Motor neuron (in vitro differentiated cells): ENCODE measurements around the gene USP17L19. TPM values are rescaled to one million over a fixed set of nuclear protein-coding genes. Genes with fewer than 3 reads are reported as not detected.
"Not testable (repeated sequence)": the region's sequence is repeated elsewhere in the genome, so short reads cannot be mapped to it uniquely, and the experiment has no call there.

ENCODE experiments used
- ATAC-seq, 8 experiments: fragments of 200-7000 bp; cut with Tn5 transposase; replicated peaks in 6 of 8; 2 replicates each; pipeline ENCODE4 v1.8.0; 2021; ENCODE audit warnings: mild to moderate bottlenecking in 8 of 8, moderate library complexity in 8 of 8
- H3K27ac ChIP-seq, 2 donors: fragments of 250-450 bp; sonication (Bioruptor Pico); 2 replicates each; pipeline ENCODE4 v1.9.0; 2021; ENCODE audit warnings: antibody characterized with exemption in 2 of 2, mild to moderate bottlenecking in 2 of 2, moderate library complexity in 1 of 2
- H3K4me1 ChIP-seq, 2 donors: fragments of 250-450 bp; sonication (Bioruptor Pico); replicated peaks in 1 of 2; 2 replicates each; pipeline ENCODE4 v1.6.1; 2021; ENCODE audit warnings: antibody characterized with exemption in 2 of 2, mild to moderate bottlenecking in 2 of 2, moderate library complexity in 1 of 2
- H3K4me3 ChIP-seq, 5 donors: fragments of 250-450 bp; sonication (Bioruptor Pico); 2 replicates each; pipeline ENCODE4 v1.9.0; 2021; ENCODE audit warnings: antibody characterized with exemption in 5 of 5, mild to moderate bottlenecking in 5 of 5, moderate library complexity in 4 of 5
- WGBS, 10 experiments: fragments of 450-650 bp; shearing (Covaris generic); methylation state at CpG; one replicate each; pipeline ENCODE4 v1.0.0; 2022; 5-methylcytosine and 5-hydroxymethylcytosine counted together
- in situ Hi-C, 9 experiments: fragments of 400-800 bp; cut with MboI; loops; one replicate each; pipeline ENCODE4 v1.15.0; 2021; ENCODE audit warnings: low sequenced_read_pairs in 9 of 9, low pct_unique_long_range_greater_than_20kb in 2 of 9; ENCODE audit not compliant: unreplicated experiment in 9 of 9
- total RNA-seq, 8 experiments: library from RNA; unstranded; fragments of 300-600 nt; gene quantifications; 2 replicates each; pipeline versions ENCODE4 v1.2.3 to v1.2.4, GENCODE V29; 2022

USP17L19 gene
- total RNA-seq, 8 experiments from 2014 or later = not detected

DNA sequence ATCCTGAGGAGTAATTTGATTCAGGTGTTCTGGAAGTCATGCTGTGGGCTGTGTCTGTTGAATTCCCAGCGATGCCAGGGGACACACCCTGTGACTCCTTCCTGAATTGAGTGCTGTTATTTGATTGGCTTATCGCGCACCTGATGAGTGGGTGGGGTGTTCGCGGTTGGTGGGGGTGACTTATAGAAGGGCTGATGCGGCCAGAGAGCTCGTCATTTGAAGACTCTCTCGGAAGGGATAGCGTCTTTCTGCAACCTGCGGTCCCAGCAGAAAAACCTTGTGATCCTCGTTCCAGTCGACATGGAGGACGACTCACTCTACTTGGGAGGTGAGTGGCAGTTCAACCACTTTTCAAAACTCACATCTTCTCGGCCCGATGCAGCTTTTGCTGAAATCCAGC lies 14.1 kb downstream of the USP17L19 start, which contains the start of gene USP17L22:
USP17L22 (plus strand) TSS at position 301 of the 400 bp plus-strand sequence; CDS start at position 301, 0 bp downstream.
- H3K4me1 ChIP-seq, H3K4me3 ChIP-seq, ATAC-seq, H3K27ac ChIP-seq, in situ Hi-C loops: not testable (repeated sequence)
- WGBS, 10 experiments = no CpG with 5 or more reads among the region's 15 CpGs

- H3K4me3 ChIP-seq, in situ Hi-C loops, H3K27ac ChIP-seq, ATAC-seq, H3K4me1 ChIP-seq: not testable (repeated sequence)
- WGBS, 10 experiments = no CpG with 5 or more reads among the region's 10 CpGs
Observed at GRCh38 chr4:9271719-9272118, 18.5 kb downstream of the USP17L19 start.

Other genes with a start within 250 kb of the USP17L19 start
- gene FAM90A26, start 83.0 kb upstream of the USP17L19 start, total RNA-seq = not detected
- not detected for gene USP17L10, start 42.7 kb upstream of the USP17L19 start, total RNA-seq
- gene USP17L11, start 38.0 kb upstream of the USP17L19 start, total RNA-seq = under 1 TPM in 3 of 8 experiments, not detected in 5; 0.24 to 0.33 (median 0.29) TPM
- not detected for gene USP17L12, start 33.2 kb upstream of the USP17L19 start, total RNA-seq
- gene USP17L13, start 28.5 kb upstream of the USP17L19 start, total RNA-seq = not detected
- under 1 TPM in 1 of 8 experiments, not detected in 7; 0.13 TPM for gene USP17L15, start 19.0 kb upstream of the USP17L19 start, total RNA-seq
- gene USP17L17, start 9.5 kb upstream of the USP17L19 start, total RNA-seq = not detected
- not detected for gene USP17L18, start 4.7 kb upstream of the USP17L19 start, total RNA-seq
- gene USP17L20, start 4.7 kb downstream of the USP17L19 start, total RNA-seq = not detected
- gene USP17L21, start 9.5 kb downstream of the USP17L19 start, total RNA-seq = not detected
- gene USP17L22, start 14.2 kb downstream of the USP17L19 start, total RNA-seq = under 1 TPM in 1 of 8 experiments, not detected in 7; 0.19 TPM
- gene USP17L24, start 71.8 kb downstream of the USP17L19 start, total RNA-seq = not detected
- not detected for gene USP17L25, start 76.5 kb downstream of the USP17L19 start, total RNA-seq
- not detected for gene USP17L26, start 81.3 kb downstream of the USP17L19 start, total RNA-seq
- not detected for gene USP17L5, start 86.0 kb downstream of the USP17L19 start, total RNA-seq
- gene USP17L27, start 90.8 kb downstream of the USP17L19 start, total RNA-seq = not detected
- not detected for gene USP17L28, start 95.5 kb downstream of the USP17L19 start, total RNA-seq
- not detected for gene USP17L29, start 100.3 kb downstream of the USP17L19 start, total RNA-seq
- gene USP17L30, start 109.8 kb downstream of the USP17L19 start, total RNA-seq = not detected
- not detected for gene DEFB131A, start 191.0 kb downstream of the USP17L19 start, total RNA-seq